Colonic mucosa (tissue), 4 donors: ENCODE data around the gene BRSK1. TPM values are rescaled to one million over a fixed set of nuclear protein-coding genes. Genes with fewer than 3 reads are reported as not detected.

Experiments used
- DNase-seq: peaks from one replicate; pipeline ENCODE4 v3.0.0-alpha.2; 2020
- H3K27ac ChIP-seq: fragments of 200-600 bp; one replicate; pipeline ENCODE4 v1.8.0; 2021
- H3K27me3 ChIP-seq: fragments of 200-600 bp; one replicate; pipeline ENCODE4 v1.8.0; 2021
- H3K36me3 ChIP-seq: fragments of 200-600 bp; one replicate; pipeline ENCODE4 v1.8.0; 2021
- H3K4me1 ChIP-seq: fragments of 200-600 bp; one replicate; pipeline ENCODE4 v1.8.0; 2021; ENCODE audit warnings: mild to moderate bottlenecking
- H3K4me3 ChIP-seq: fragments of 200-600 bp; one replicate; pipeline ENCODE4 v1.8.0; 2021
- H3K9ac ChIP-seq, 2 donors: one replicate each; pipeline ENCODE4 v1.7.0; 2013; ENCODE audit warnings: control low read depth in 2 of 2, low read depth in 2 of 2, low read length in 2 of 2
- H3K9me3 ChIP-seq: fragments of 200-600 bp; one replicate; pipeline ENCODE4 v1.8.0; 2021
- CTCF ChIP-seq: fragments of 200-600 bp; IDR thresholded peaks from one replicate; pipeline ENCODE4 v1.8.0; 2022; ENCODE audit warnings: antibody characterized with exemption, mild to moderate bottlenecking
- intact Hi-C: fragments of 100-400 bp; cut with DNase I; formaldehyde crosslinking; loops from one replicate; pipeline ENCODE4 v1.14.1; 2022
- total RNA-seq, 2 donors: library from RNA; stranded (reverse); fragmentation: NEBNext Ultra II Directional in 1 of 2; extraction: Animal tissue kit (Norgen Biotek cat#: 25700) in 1 of 2; gene quantifications; one replicate each; pipeline ENCODE4 v1.2.1, GENCODE V29; 2021
- donor health status: healthy.
- donor health status: DM: no; HTN: no; CAD: no.
- donor health status: DM: no; HTN: no; CAD: no.

Gene BRSK1
- total RNA-seq, 2 donors from 2014 or later: 0.59 to 2.3 TPM

DNA sequence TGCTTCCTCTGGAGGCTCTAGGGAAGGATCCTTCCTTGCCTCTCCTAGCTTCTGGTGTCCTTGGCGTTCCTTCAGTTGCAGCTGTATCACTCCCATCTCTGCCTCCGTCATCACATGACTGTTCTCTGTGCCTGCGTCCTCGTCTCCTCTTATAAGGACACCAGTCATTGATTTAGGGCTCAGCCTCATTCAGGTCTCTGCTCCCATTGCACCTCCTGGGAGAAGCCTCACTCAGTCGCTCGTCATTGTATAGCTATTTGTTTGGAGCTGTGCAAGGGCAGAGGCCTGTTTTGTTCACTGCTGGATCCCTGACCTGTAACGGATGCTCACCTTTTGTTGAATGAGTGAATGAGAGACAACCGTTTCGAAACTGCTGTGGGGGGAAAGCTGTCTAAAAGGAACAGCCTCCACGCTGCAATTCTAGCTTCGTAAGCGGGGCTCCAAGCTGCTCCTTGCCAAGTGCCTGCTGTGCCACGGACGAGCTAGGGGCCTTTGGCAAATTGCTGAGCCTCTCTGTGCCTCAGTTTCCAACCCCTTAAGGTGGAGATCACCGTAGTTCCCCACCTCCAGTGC lies 17.2 kb downstream of the BRSK1 start:
- H3K9ac ChIP-seq: no peak overlapping the region
- no peak overlapping the region for H3K27ac ChIP-seq
- no peak for DNase-seq
- no peaks in the 10 kb centered on the region for H3K4me1 ChIP-seq
- H3K27me3 ChIP-seq: no peaks in the 10 kb centered on the region
- intact Hi-C loops: no loop called here
- H3K4me3 ChIP-seq: no peak overlapping the region
- TF ChIP-seq CTCF: no peak
- H3K9me3 ChIP-seq: no peaks in the 10 kb centered on the region
- no peaks in the 10 kb centered on the region for H3K36me3 ChIP-seq

DNA sequence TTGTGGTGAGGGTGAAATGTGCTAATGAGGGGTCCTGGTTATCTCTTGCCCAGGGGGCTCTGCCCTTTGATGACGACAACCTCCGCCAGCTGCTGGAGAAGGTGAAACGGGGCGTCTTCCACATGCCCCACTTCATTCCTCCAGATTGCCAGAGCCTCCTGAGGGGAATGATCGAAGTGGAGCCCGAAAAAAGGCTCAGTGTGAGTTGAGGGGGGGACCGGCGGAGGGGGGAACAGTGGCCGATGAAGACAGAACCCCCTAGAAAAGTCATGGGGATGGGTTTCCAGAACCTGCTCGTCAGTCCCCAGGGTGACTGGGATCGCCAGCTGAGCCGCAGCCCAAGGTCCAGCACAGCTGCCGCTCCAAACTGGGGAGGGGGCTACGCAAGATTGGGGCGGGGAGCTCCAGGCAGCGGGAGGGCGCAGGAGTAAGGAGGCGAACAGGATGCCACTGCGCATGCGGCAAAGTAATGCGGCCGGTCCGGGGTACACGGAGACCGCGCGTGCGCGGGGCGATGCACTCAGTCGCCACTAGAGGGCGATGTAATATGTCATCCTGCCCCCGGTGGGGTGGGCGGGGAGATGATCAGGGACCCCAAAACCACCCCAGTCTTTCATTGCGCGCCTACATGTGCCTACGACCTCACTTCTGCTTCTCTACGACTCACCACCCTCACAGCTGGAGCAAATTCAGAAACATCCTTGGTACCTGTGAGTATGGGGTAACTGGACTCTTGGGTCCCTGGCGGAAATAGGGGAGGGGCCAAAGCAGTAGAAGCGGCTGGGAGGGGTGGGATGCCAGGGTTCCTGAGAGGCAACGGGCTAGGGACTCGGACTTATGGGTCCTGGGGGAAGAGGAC lies 17.9 kb downstream of the BRSK1 start:
- Histone ChIP-seq H3K27ac (no peak overlapping the region), H3K4me3 (no peak overlapping the region)

DNA sequence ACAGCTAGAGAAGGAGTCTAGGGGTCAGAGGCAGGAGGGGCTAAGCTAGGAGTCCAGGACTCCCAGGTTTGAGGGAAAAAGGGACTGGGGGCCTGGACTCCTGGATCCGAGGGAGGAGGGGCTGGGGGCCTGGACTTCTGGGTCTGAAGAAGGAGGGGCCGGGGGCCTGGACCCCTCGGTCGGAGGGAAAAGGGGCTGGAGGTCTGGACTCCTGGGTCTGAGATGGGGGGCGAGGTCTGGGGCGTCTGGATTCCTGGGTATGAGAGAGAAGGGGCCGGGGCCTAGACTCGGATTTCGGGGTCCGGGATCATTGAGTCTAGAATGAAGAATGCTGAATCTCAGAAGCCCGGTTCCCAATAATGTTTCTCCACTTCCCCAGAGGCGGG lies 18.5 kb downstream of the BRSK1 start:
- Histone ChIP-seq H3K4me3 (no peak overlapping the region), H3K4me1 (no peaks in the 10 kb centered on the region), H3K9ac (no peak overlapping the region), H3K27ac (no peak overlapping the region), H3K27me3 (no peaks in the 10 kb centered on the region), H3K36me3 (no peaks in the 10 kb centered on the region), H3K9me3 (no peaks in the 10 kb centered on the region)
- no peak for DNase-seq
- intact Hi-C loops: loop anchor here (2.0 kb wide), 1 partner anchor 80 kb away; no protein-coding TSS in a partner anchor
- no peak for TF ChIP-seq CTCF

More for the DNA sequence above, 17.9 kb downstream of the BRSK1 start:
- Histone ChIP-seq H3K27me3 (no peaks in the 10 kb centered on the region), H3K36me3 (no peaks in the 10 kb centered on the region), H3K4me1 (no peaks in the 10 kb centered on the region), H3K9me3 (no peaks in the 10 kb centered on the region), H3K9ac (peak overlapping the region in 1 of 2 donors; percentile 26)
- DNase-seq: peak; percentile 93
- intact Hi-C loops: loop anchor here (2.0 kb wide), 1 partner anchor 81 kb away; no protein-coding TSS in a partner anchor
- TF ChIP-seq CTCF: peak; percentile 97

GRCh38 chr19:55303477-55303876 lies 19.7 kb downstream of the BRSK1 start:
- Histone ChIP-seq H3K9ac (no peak overlapping the region), H3K27me3 (no peaks in the 10 kb centered on the region), H3K9me3 (no peaks in the 10 kb centered on the region), H3K36me3 (no peaks in the 10 kb centered on the region), H3K27ac (no peak overlapping the region), H3K4me3 (no peak overlapping the region), H3K4me1 (no peaks in the 10 kb centered on the region)
- intact Hi-C loops: loop anchor here (2.0 kb wide), 1 partner anchor 79 kb away; no protein-coding TSS in a partner anchor
- no peak for TF ChIP-seq CTCF
- DNase-seq: no peak

GRCh38 chr19:55304279-55304978 lies 20.6 kb downstream of the BRSK1 start:
- Histone ChIP-seq H3K27ac (no peak overlapping the region), H3K9ac (no peak overlapping the region), H3K9me3 (no peaks in the 10 kb centered on the region), H3K36me3 (no peaks in the 10 kb centered on the region), H3K27me3 (no peaks in the 10 kb centered on the region), H3K4me1 (no peaks in the 10 kb centered on the region), H3K4me3 (no peak overlapping the region)
- no peak for DNase-seq
- intact Hi-C loops: no loop called here
- TF ChIP-seq CTCF: no peak
